AG04449 (cell line): ENCODE data around the gene SEPTIN5.

Experiments
- CTCF ChIA-PET: fragments of 350-600 bp; formaldehyde crosslinking; extraction: SDS; loops from one replicate; lab custom pipeline; 2021; ENCODE audit warnings: antibody characterized with exemption; lab: Yijun Ruan, JAX
- POLR2A ChIA-PET: fragments of 400-600, 350-600 bp; formaldehyde crosslinking; extraction: SDS; loops from one replicate; lab custom pipeline; 2020; ENCODE audit warnings: antibody characterized with exemption, inconsistent platforms; lab: Yijun Ruan, JAX
- DNase-seq: peaks from one replicate; pipeline ENCODE4 v3.0.0-alpha.2; 2010; ENCODE audit warnings: low read depth, low spot score
- H3K4me3 ChIP-seq: 2 replicates; pipeline ENCODE4 v1.5.1; 2011; ENCODE audit warnings: low read depth, mild to moderate bottlenecking, control low read depth, low read length
- CTCF ChIP-seq: IDR thresholded peaks from one replicate; pipeline ENCODE4 v1.5.1; 2011; ENCODE audit warnings: mild to moderate bottlenecking, moderate library complexity, low read length, control low read depth, inconsistent platforms; ENCODE audit not compliant: insufficient read depth; ENCODE audit errors: missing control alignments

The SEPTIN5 gene

GRCh38 chr22:19738664-19739447, 24.6 kb downstream of the SEPTIN5 start:
- ChIA-PET CTCF (interaction anchor here (1.1 to 1.5 kb wide), 2 partner anchors 8 to 11 kb away, joined by 3 to 6 read pairs; no protein-coding TSS in a partner anchor), POLR2A (no interaction called here)
- no peak overlapping the region for H3K4me3 ChIP-seq
- DNase-seq: no peak
- TF ChIP-seq CTCF: no peak

DNA sequence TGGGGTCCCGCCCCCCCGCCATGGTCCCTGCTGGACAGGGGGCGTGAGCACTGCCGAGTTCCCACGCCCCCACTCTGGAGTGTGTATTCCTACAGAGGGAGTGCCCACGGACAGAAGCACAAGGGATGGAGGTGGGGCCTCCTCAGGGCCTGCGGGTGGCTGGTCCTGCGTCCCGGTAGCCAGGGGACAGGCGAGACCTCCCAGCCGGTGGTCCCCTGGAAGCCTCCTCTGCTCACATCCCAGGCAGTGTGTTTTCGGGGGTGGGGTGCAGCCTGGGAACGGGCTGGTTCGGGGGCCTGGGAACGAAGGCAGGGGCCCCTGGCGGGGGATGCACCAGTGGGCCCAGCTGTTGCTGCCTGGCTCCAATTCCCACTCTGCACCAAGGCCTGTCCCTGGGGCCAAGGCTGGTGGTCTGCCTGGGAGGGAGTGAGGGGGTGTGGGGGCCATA, 25.2 kb downstream of the SEPTIN5 start:
- no peak overlapping the region for H3K4me3 ChIP-seq
- no peak for DNase-seq
- POLR2A ChIA-PET: no interaction called here
- CTCF ChIA-PET: interaction anchor here (1.0 to 1.5 kb wide), 3 partner anchors 8 to 171 kb away, joined by 3 to 6 read pairs (median 3); no protein-coding TSS in a partner anchor
- no peak for TF ChIP-seq CTCF

DNA sequence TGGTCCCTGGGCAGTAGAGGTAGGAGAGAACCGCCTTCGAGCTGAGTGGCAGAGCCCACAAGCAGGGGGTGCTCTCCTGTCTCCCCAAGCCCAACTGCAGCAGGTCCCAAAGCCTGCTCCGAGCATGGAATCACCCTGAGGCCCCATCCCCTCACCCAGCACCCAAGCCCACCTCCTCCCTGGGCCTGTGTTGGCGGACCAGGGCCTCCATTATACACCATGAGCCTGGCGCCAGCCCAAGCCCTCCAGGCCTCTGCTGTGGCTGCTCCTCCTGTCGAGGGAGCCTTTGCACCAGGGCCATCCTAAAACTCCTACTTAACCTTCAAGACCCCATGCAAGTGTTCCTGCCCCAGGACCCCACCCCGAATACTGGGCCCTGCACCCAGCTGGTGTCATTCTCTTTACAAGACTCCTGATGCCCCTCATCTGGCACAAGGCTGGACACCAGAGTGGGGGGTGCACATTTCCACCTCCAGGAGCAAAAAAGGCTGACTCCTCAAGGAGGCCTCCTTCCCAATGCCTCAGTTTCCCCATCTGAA, 25.7 kb downstream of the SEPTIN5 start:
- CTCF ChIA-PET: interaction anchor here (1.0 to 1.5 kb wide), 2 partner anchors 9 to 170 kb away, joined by 3 to 6 read pairs; no protein-coding TSS in a partner anchor
- no peak for DNase-seq
- no peak overlapping the region for H3K4me3 ChIP-seq
- POLR2A ChIA-PET: no interaction called here
- no peak for TF ChIP-seq CTCF

GRCh38 chr22:19740586-19740985, 26.3 kb downstream of the SEPTIN5 start:
- no peak for TF ChIP-seq CTCF
- POLR2A ChIA-PET: no interaction called here
- CTCF ChIA-PET: interaction anchor here (1.0 to 6.9 kb wide), 3 partner anchors 10 to 169 kb away, joined by 3 to 70 read pairs (median 5); no protein-coding TSS in a partner anchor
- DNase-seq: no peak
- H3K4me3 ChIP-seq: no peak overlapping the region

- TF ChIP-seq CTCF: no peak
- POLR2A ChIA-PET: no interaction called here
These were observed 26.8 kb downstream of the SEPTIN5 start for GRCh38 chr22:19741053-19741452.

More at GRCh38 chr22:19741053-19741452, 26.8 kb downstream of the SEPTIN5 start:
- no peak overlapping the region for H3K4me3 ChIP-seq
- CTCF ChIA-PET: interaction anchor here (1.0 to 6.9 kb wide), 4 partner anchors 10 to 169 kb away, joined by 3 to 70 read pairs (median 4); no protein-coding TSS in a partner anchor
- DNase-seq: no peak
